Left ventricle myocardium inferior (tissue), 1 donor: ENCODE results near the gene DHRS11. TPM values are rescaled to one million over a fixed set of nuclear protein-coding genes. Genes with fewer than 3 reads are reported as not detected.

Experiments used
- DNase-seq: peaks from one replicate; pipeline ENCODE4 v3.0.0-alpha.2; 2020
- H3K27ac ChIP-seq: fragments of 200-600 bp; replicated peaks from 2 replicates; pipeline ENCODE4 v1.8.0; 2021
- H3K27me3 ChIP-seq: fragments of 200-600 bp; 2 replicates; pipeline ENCODE4 v1.8.0; 2021; ENCODE audit warnings: low read depth
- H3K36me3 ChIP-seq: fragments of 200-600 bp; 2 replicates; pipeline ENCODE4 v1.8.0; 2021
- H3K4me1 ChIP-seq: fragments of 200-600 bp; 2 replicates; pipeline ENCODE4 v1.8.0; 2021
- H3K4me3 ChIP-seq: fragments of 200-600 bp; 2 replicates; pipeline ENCODE4 v1.8.0; 2021; ENCODE audit warnings: mild to moderate bottlenecking, moderate library complexity
- H3K9me3 ChIP-seq: fragments of 200-600 bp; replicated peaks from 2 replicates; pipeline ENCODE4 v1.8.0; 2021
- intact Hi-C: fragments of 100-400 bp; cut with micrococcal nuclease; formaldehyde crosslinking; loops from one replicate; pipeline ENCODE4 v1.11.0; 2022
- total RNA-seq: library from RNA; stranded (reverse); fragmentation: NEBNext Ultra II Directional; extraction: Animal tissue kit (Norgen Biotek cat#: 25700); gene quantifications from one replicate; pipeline ENCODE4 v1.2.1, GENCODE V29; 2021
- TF ChIP-seq, protein P1 (sequence below): fragments of 200-600 bp; IDR thresholded peaks from 2 replicates; pipeline ENCODE4 v1.8.0; 2021; ENCODE audit warnings: antibody characterized with exemption, mild to moderate bottlenecking, borderline replicate concordance
- donor health status: DM: no; HTN: yes; CAD: no; lungs with severe emphysema.

DHRS11 gene
- total RNA-seq, 1 donor from 2014 or later = 13.1 TPM

DNA sequence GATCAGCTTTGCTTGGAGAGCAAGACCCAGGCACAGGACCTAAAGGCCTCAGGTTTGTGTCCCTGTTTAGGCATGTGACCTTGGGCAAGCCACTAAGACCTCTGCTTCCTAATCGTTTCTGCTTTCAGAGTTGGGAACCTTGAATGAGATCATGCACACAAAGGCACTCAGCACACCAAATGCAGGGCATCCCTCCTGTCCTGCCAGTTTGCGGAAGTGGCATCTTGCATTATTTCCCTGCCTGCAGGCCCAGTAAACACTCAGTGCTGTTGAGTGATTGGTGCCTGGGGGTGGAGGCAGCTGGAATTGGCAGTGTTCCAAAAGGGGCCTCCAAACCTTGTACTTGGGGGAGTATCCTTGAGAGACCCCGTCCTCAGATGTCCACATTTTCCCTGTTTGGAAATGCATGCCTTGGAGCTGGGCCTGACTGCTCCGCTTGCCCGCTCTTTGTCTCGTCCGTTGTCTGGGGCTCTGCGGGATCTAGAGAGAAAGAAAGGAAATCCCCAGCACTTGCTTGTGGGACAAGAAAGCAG is 38.4 kb downstream of the DHRS11 start:
- no peak overlapping the region for H3K4me3 ChIP-seq
- no peaks in the 10 kb centered on the region for H3K36me3 ChIP-seq
- intact Hi-C loops = loop anchor here (10.0 kb wide), 1 partner anchor 415 kb away; no protein-coding TSS in a partner anchor
- H3K4me1 ChIP-seq = peaks cover 17% of the 10 kb centered on the region
- DNase-seq = no peak
- TF ChIP-seq, protein P1, sequence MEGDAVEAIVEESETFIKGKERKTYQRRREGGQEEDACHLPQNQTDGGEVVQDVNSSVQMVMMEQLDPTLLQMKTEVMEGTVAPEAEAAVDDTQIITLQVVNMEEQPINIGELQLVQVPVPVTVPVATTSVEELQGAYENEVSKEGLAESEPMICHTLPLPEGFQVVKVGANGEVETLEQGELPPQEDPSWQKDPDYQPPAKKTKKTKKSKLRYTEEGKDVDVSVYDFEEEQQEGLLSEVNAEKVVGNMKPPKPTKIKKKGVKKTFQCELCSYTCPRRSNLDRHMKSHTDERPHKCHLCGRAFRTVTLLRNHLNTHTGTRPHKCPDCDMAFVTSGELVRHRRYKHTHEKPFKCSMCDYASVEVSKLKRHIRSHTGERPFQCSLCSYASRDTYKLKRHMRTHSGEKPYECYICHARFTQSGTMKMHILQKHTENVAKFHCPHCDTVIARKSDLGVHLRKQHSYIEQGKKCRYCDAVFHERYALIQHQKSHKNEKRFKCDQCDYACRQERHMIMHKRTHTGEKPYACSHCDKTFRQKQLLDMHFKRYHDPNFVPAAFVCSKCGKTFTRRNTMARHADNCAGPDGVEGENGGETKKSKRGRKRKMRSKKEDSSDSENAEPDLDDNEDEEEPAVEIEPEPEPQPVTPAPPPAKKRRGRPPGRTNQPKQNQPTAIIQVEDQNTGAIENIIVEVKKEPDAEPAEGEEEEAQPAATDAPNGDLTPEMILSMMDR = no peak
- no peak overlapping the region for H3K27ac ChIP-seq
- H3K9me3 ChIP-seq = no peaks in the 10 kb centered on the region
- peaks cover 46% of the 10 kb centered on the region for H3K27me3 ChIP-seq

DNA sequence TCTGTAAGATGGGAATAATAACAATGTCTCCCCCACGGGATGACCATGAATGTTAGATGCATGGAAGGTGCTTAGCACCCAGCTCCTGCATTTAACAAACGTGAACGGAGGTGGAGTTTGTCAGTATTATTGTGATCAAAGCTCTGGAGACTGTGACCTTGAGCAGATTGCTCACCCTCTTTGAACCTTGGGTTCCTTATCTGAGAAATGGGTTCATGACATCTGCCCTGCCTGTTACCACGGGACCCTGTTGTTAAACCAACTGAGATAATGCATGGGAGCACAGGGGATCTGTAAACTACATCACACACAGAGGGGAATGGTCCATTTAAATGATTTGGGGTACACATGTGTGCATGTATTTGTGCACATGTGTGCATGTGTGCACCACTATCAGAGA is 39.3 kb downstream of the DHRS11 start:
- no peak for DNase-seq
- intact Hi-C loops = no loop called here
- Histone ChIP-seq H3K9me3 (no peaks in the 10 kb centered on the region), H3K27me3 (peaks cover 56% of the 10 kb centered on the region), H3K4me1 (peaks cover 17% of the 10 kb centered on the region), H3K36me3 (no peaks in the 10 kb centered on the region), H3K4me3 (no peak overlapping the region), H3K27ac (no peak overlapping the region)
- TF ChIP-seq, protein P1 = no peak

DNA sequence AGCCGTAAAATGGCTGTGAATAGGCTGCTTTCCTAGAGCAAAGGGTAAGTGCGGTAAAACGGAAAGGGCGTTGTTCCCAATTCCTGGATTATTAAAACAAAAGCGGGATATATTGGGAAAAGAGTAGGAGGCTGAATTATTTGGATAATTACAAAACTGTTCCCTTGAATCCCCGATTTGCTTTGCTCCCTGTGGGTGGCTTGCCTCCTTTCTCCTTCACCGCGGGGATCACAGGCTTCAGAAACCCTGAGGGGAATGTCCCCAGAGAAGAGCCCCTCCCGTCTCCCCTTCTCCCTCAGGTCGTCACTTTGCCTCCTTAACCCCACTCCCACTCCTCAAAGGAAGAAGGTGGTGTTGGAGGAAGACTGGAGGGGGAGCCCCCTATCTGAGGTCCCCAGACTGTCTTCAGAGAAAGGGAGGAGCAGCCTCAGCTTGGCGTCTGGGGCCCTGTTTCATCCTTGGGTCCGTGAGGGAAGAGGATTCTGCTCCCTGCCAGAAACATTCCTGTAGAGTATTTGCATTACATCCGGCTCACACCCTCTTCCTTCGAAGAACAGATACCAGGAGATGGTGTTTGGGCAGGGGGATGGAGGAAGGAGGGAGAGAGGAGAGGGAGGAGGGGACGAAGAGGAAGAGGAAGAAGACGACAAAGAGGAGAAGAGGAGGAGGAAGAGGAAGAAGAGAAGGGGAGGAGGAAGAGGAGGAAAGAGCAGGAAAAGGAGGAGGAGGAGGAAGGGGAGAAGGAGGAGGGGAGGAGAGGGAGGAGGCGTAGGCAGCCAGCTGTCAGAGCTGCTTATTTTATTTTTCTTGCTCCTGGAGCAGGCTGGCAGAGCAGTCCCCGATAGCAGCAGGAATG is 41.5 kb downstream of the DHRS11 start:
- intact Hi-C loops = no loop called here
- Histone ChIP-seq H3K4me1 (peaks cover 17% of the 10 kb centered on the region), H3K4me3 (no peak overlapping the region), H3K27ac (no peak overlapping the region), H3K36me3 (no peaks in the 10 kb centered on the region), H3K9me3 (no peaks in the 10 kb centered on the region), H3K27me3 (peaks cover 77% of the 10 kb centered on the region)
- TF ChIP-seq, protein P1 = no peak
- no peak for DNase-seq

DNA sequence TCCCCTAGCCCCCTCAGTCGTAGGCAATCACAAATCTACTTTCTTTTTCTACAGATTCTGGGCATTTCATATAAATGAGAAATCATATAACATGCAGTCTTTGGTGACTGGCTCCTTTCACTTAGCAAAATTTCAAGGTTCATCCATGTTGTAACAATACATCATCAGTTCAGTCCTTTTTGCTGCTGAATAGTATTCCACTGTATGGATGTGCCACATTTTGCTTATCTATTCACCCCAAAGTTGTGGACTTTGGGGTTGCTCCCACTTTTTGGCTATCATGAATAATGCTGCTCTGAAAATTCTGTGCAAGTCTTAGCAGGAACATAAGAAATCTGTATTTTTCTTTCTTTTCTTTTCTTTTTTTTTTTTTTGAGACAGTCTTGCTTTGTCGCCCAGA is 48.7 kb downstream of the DHRS11 start:
- H3K27me3 ChIP-seq = peaks cover 100% of the 10 kb centered on the region
- H3K4me1 ChIP-seq = peaks cover 15% of the 10 kb centered on the region
- H3K9me3 ChIP-seq = no peaks in the 10 kb centered on the region
- no peak overlapping the region for H3K4me3 ChIP-seq
- TF ChIP-seq, protein P1 = no peak
- DNase-seq = no peak
- H3K27ac ChIP-seq = no peak overlapping the region
- intact Hi-C loops = no loop called here
- H3K36me3 ChIP-seq = no peaks in the 10 kb centered on the region

DNA sequence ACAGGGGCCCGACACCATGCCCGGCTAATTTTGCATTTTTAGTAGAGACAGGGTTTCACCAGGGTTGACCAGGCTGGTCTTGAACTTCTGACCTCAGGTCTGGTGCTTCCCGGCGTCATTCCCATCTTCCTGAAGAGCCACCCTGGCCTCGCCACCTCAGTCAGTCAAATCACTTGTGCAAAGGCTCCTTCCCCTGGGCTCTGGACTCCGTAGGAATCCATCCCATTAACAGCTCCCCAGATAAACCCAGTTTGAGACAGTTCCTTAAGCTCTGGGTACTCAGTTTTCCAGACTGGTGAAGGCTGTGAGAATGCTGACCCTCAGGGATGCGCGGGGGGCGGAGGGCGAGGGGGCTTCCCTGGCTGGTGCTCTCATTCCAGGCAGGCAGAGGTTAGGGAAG is 49.2 kb downstream of the DHRS11 start:
- DNase-seq = no peak
- peaks cover 15% of the 10 kb centered on the region for H3K4me1 ChIP-seq
- H3K36me3 ChIP-seq = no peaks in the 10 kb centered on the region
- no peaks in the 10 kb centered on the region for H3K9me3 ChIP-seq
- H3K27ac ChIP-seq = no peak overlapping the region
- H3K27me3 ChIP-seq = peaks cover 100% of the 10 kb centered on the region
- TF ChIP-seq, protein P1 = no peak
- intact Hi-C loops = no loop called here
- no peak overlapping the region for H3K4me3 ChIP-seq
